SU-DHL-6 (cell line): Measurements from ENCODE around the gene MCHR1.

Experiments
- CTCF ChIP-seq: fragments of 200-600 bp; sonication (generic); IDR thresholded peaks from one replicate; pipeline ENCODE4 v1.5.1; 2017; ENCODE audit warnings: antibody characterized with exemption, mild to moderate bottlenecking, low read length, moderate library complexity; ENCODE audit not compliant: insufficient read depth, poor library complexity, severe bottlenecking
- EZH2phosphoT487 ChIP-seq: fragments of 200-600 bp; sonication (generic), shearing (Covaris generic); conservative IDR thresholded peaks from 2 replicates; pipeline ENCODE4 v1.6.1; 2018; ENCODE audit warnings: mild to moderate bottlenecking, antibody characterized with exemption, low read length, moderate library complexity, mixed read lengths

GRCh38 chr22:40684728-40685127 is 5.4 kb downstream of the MCHR1 start:
- TF ChIP-seq CTCF (no peak), EZH2phosphoT487 (no peak)
